IMR-90 (cell line): ENCODE data around the gene MICALL2. TPM values are rescaled to one million over a fixed set of nuclear protein-coding genes. Genes with fewer than 3 reads are reported as not detected.

Experiments used
- ATAC-seq: fragments of 200-7000 bp; cut with Tn5 transposase; 2 replicates; pipeline ENCODE4 v1.9.1; 2020; ENCODE audit warnings: low read depth, mild to moderate bottlenecking, moderate library complexity
- BruUV-seq: library from RNA; stranded (reverse); fragments of 400-500 nt; replicated peaks from 2 replicates; lab custom pipeline; 2021; lab: Mats Ljungman, UMichigan
- CTCF ChIA-PET: fragments of 300-600 bp; formaldehyde crosslinking; extraction: SDS; loops from one replicate; lab custom pipeline; 2021; ENCODE audit warnings: antibody characterized with exemption; lab: Yijun Ruan, JAX
- POLR2A ChIA-PET: fragments of 300-600 bp; sonication (Branson Sonifier 250); formaldehyde crosslinking; loops from one replicate; lab custom pipeline; 2022; ENCODE audit warnings: antibody characterized with exemption; ENCODE audit not compliant: unreplicated experiment; lab: Charles Lee
- DNase-seq: peaks from one replicate; pipeline ENCODE4 v3.0.0; 2013
- H2AFZ ChIP-seq: replicated peaks from 2 replicates; pipeline ENCODE3; 2013; ENCODE audit warnings: low read length, mild to moderate bottlenecking; ENCODE audit not compliant: poor library complexity
- H2AK5ac ChIP-seq: 2 replicates; pipeline ENCODE4 v1.6.1; 2013; ENCODE audit warnings: low read depth, low read length, inconsistent platforms
- H2AK9ac ChIP-seq: replicated peaks from 2 replicates; pipeline ENCODE3; 2013; ENCODE audit warnings: mild to moderate bottlenecking, low read depth, low read length, moderate library complexity; ENCODE audit not compliant: poor library complexity
- H2BK120ac ChIP-seq: 2 replicates; pipeline ENCODE4 v1.6.1; 2013; ENCODE audit warnings: low read depth, low read length, inconsistent platforms
- H2BK15ac ChIP-seq: 3 replicates; pipeline ENCODE4 v1.6.1; 2013; ENCODE audit warnings: low read depth, low read length, inconsistent platforms
- H2BK20ac ChIP-seq: 2 replicates; pipeline ENCODE4 v1.6.1; 2013; ENCODE audit warnings: low read depth, mild to moderate bottlenecking, inconsistent platforms, low read length, moderate library complexity
- H2BK5ac ChIP-seq: 2 replicates; pipeline ENCODE4 v1.6.1; 2013; ENCODE audit warnings: mild to moderate bottlenecking, low read depth, low read length, inconsistent platforms; ENCODE audit not compliant: poor library complexity, severe bottlenecking
- H3K14ac ChIP-seq: replicated peaks from 2 replicates; pipeline ENCODE4 v1.6.1; 2013; ENCODE audit warnings: low read depth, low read length, inconsistent platforms
- H3K18ac ChIP-seq: 2 replicates; pipeline ENCODE4 v1.6.1; 2013; ENCODE audit warnings: low read depth, low read length, control low read depth
- H3K23ac ChIP-seq: 2 replicates; pipeline ENCODE4 v1.6.1; 2013; ENCODE audit warnings: low read depth, low read length, inconsistent platforms
- H3K27ac ChIP-seq: 2 replicates; pipeline ENCODE4 v1.5.1; 2013; ENCODE audit warnings: mild to moderate bottlenecking, control low read depth, low read length; ENCODE audit not compliant: insufficient read depth
- H3K27me3 ChIP-seq: 2 replicates; pipeline ENCODE4 v1.6.1; 2013; ENCODE audit warnings: low read length; ENCODE audit not compliant: control insufficient read depth, insufficient read depth
- H3K36me3 ChIP-seq: 2 replicates; pipeline ENCODE4 v1.6.1; 2013; ENCODE audit warnings: low read length, mixed read lengths; ENCODE audit not compliant: control insufficient read depth, insufficient read depth
- H3K4ac ChIP-seq: 2 replicates; pipeline ENCODE4 v1.6.1; 2013; ENCODE audit warnings: low read depth, low read length, inconsistent platforms
- H3K4me1 ChIP-seq: 2 replicates; pipeline ENCODE4 v1.6.1; 2013; ENCODE audit warnings: low read length, mixed read lengths; ENCODE audit not compliant: control insufficient read depth, insufficient read depth
- H3K4me2 ChIP-seq: 2 replicates; pipeline ENCODE4 v1.6.1; 2013; ENCODE audit warnings: low read depth, mild to moderate bottlenecking, control low read depth, low read length, moderate library complexity
- H3K4me3 ChIP-seq: 2 replicates; pipeline ENCODE4 v1.5.1; 2013; ENCODE audit warnings: low read depth, mild to moderate bottlenecking, control low read depth, low read length, moderate library complexity; ENCODE audit not compliant: insufficient read depth
- H3K56ac ChIP-seq: 2 replicates; pipeline ENCODE4 v1.6.1; 2013; ENCODE audit warnings: low read length, inconsistent platforms; ENCODE audit not compliant: insufficient read depth; ENCODE audit errors: extremely low read depth
- H3K79me1 ChIP-seq, 2 experiments: 2 replicates each; pipeline ENCODE4 v1.6.1; 2013; ENCODE audit warnings: low read length in 2 of 2, inconsistent platforms in 1 of 2, low read depth in 1 of 2
- H3K9ac ChIP-seq: 2 replicates; pipeline ENCODE4 v1.6.1; 2013; ENCODE audit warnings: low read depth, low read length, control low read depth
- H3K9me1 ChIP-seq: 2 replicates; pipeline ENCODE4 v1.6.1; 2013; ENCODE audit warnings: low read length, inconsistent platforms; ENCODE audit not compliant: insufficient read depth
- H3K9me3 ChIP-seq: 2 replicates; pipeline ENCODE4 v1.6.1; 2013; ENCODE audit warnings: low read length; ENCODE audit not compliant: control insufficient read depth, insufficient read depth
- H4K20me1 ChIP-seq: 2 replicates; pipeline ENCODE4 v1.6.1; 2013; ENCODE audit warnings: low read length, inconsistent platforms; ENCODE audit not compliant: insufficient read depth
- H4K5ac ChIP-seq: 2 replicates; pipeline ENCODE4 v1.6.1; 2013; ENCODE audit warnings: mild to moderate bottlenecking, low read depth, low read length, control low read depth
- H4K8ac ChIP-seq, 2 experiments: 2 replicates each; pipeline ENCODE4 v1.6.1; 2013; ENCODE audit warnings: low read depth in 2 of 2, low read length in 2 of 2, control low read depth in 1 of 2, inconsistent platforms in 1 of 2
- H4K91ac ChIP-seq: 2 replicates; pipeline ENCODE4 v1.6.1; 2013; ENCODE audit warnings: low read depth, low read length, inconsistent platforms; ENCODE audit not compliant: insufficient read depth
- BHLHE40 ChIP-seq: fragments of 150-350 bp; IDR thresholded peaks from 2 replicates; pipeline ENCODE4 v1.6.1; 2016; ENCODE audit warnings: mild to moderate bottlenecking, low read depth, low read length
- CHD1 ChIP-seq: IDR thresholded peaks from 2 replicates; pipeline ENCODE4 v1.6.1; 2012; ENCODE audit warnings: low read depth, low read length, improper control_type of control experiment
- CTCF ChIP-seq: conservative IDR thresholded peaks from 2 replicates; pipeline ENCODE4 v1.5.1; 2012; ENCODE audit warnings: mild to moderate bottlenecking, low read depth, low read length, improper control_type of control experiment
- MAFK ChIP-seq: IDR thresholded peaks from 2 replicates; pipeline ENCODE4 v1.6.1; 2012; ENCODE audit warnings: low read depth, low read length, improper control_type of control experiment
- MAZ ChIP-seq: IDR thresholded peaks from 2 replicates; pipeline ENCODE4 v1.6.1; 2012; ENCODE audit warnings: low read depth, mild to moderate bottlenecking, low read length, improper control_type of control experiment, moderate library complexity, borderline replicate concordance
- RFX5 ChIP-seq: IDR thresholded peaks from 2 replicates; pipeline ENCODE4 v1.8.0; 2012; ENCODE audit warnings: low read depth, mild to moderate bottlenecking, low read length, moderate library complexity
- SMC3 ChIP-seq: fragments of 150-350 bp; IDR thresholded peaks from 2 replicates; pipeline ENCODE4 v1.6.1; 2016; ENCODE audit warnings: low read depth, mild to moderate bottlenecking, antibody characterized with exemption, low read length, moderate library complexity
- WGBS, 2 experiments: methylation state at CpG; one replicate each; pipeline versions ENCODE4 v1.1.5 to v1.1.7; 2013; ENCODE audit warnings: missing lambda C conversion rate in 2 of 2; ENCODE audit not compliant: insufficient read length in 1 of 2; ENCODE audit errors: extremely low coverage in 2 of 2; 5-methylcytosine and 5-hydroxymethylcytosine counted together
- dilution Hi-C: fragments of 300-500 bp; cut with HindIII; formaldehyde crosslinking; loops from one replicate; pipeline ENCODE4 v1.14.3; 2018; ENCODE audit warnings: low sequenced_read_pairs; ENCODE audit not compliant: unreplicated experiment
- in situ Hi-C: fragments of 300-500 bp; cut with MboI; formaldehyde crosslinking; loops from 3 replicates; pipeline ENCODE4 v1.14.3; 2019; ENCODE audit warnings: low sequenced_read_pairs, inconsistent platforms, mixed read lengths
- intact Hi-C: fragments of 100-400 bp; cut with micrococcal nuclease; formaldehyde crosslinking; loops from 2 replicates; pipeline ENCODE4 v1.10.0; 2022
- polyA plus RNA-seq, 3 experiments: library from polyadenylated mRNA; depleted of rRNA; stranded (reverse); fragments of >200 nt; gene quantifications; 2 replicates each; pipeline ENCODE4 v1.2.3, GENCODE V29; 2012; ENCODE audit warnings: low replicate concordance in 1 of 3
- total RNA-seq: library from RNA; depleted of rRNA; stranded (reverse); fragments of >200 nt; gene quantifications from 2 replicates; pipeline ENCODE4 v1.2.3, GENCODE V29; 2012
- TF ChIP-seq, protein P1 (sequence below): fragments of 150-350 bp; IDR thresholded peaks from 2 replicates; pipeline ENCODE4 v1.6.1; 2017; ENCODE audit warnings: mild to moderate bottlenecking, antibody characterized with exemption, low read length, low read depth

Gene MICALL2
- total and polyA plus RNA-seq, 2 of the 4 experiments (the other 2 are of a cell fraction) = 6.6 to 34.1 TPM

GRCh38 chr7:1426474-1426873 lies 32.8 kb downstream of the MICALL2 start:
- Histone ChIP-seq H2AK9ac (no peak overlapping the region), H3K4me1 (no peaks in the 10 kb centered on the region), H3K4me2 (no peak overlapping the region), H3K4ac (no peak overlapping the region), H3K9ac (no peak overlapping the region), H2BK20ac (no peak overlapping the region), H3K56ac (no peak overlapping the region), H2AK5ac (no peak overlapping the region), H2BK120ac (no peak overlapping the region), H4K20me1 (no peaks in the 10 kb centered on the region), H3K36me3 (no peaks in the 10 kb centered on the region), H3K23ac (no peak overlapping the region), H3K27me3 (peaks cover 25% of the 10 kb centered on the region), H2BK5ac (no peak overlapping the region), H3K14ac (no peak overlapping the region), H3K18ac (no peak overlapping the region), H4K8ac (no peak overlapping the region), H3K9me3 (peaks cover 2% of the 10 kb centered on the region; the same call in 1 of the 2 replicates), H4K5ac (no peak overlapping the region), H4K91ac (no peak overlapping the region), H2AFZ (no peak overlapping the region), H2BK15ac (no peak overlapping the region), H3K4me3 (no peak overlapping the region), H3K27ac (no peak overlapping the region), H3K9me1 (no peaks in the 10 kb centered on the region), H3K79me1 (no peaks in the 10 kb centered on the region)
- DNase-seq = no peak
- no TSS peak for BruUV-seq
- in situ Hi-C loops (no loop called here), intact Hi-C loops (no loop called here), dilution Hi-C loops (no loop called here)
- TF ChIP-seq, protein P1, sequence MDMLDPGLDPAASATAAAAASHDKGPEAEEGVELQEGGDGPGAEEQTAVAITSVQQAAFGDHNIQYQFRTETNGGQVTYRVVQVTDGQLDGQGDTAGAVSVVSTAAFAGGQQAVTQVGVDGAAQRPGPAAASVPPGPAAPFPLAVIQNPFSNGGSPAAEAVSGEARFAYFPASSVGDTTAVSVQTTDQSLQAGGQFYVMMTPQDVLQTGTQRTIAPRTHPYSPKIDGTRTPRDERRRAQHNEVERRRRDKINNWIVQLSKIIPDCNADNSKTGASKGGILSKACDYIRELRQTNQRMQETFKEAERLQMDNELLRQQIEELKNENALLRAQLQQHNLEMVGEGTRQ = no peak
- TF ChIP-seq MAFK (no peak), RFX5 (no peak), MAZ (no peak), BHLHE40 (no peak), CHD1 (no peak), SMC3 (no peak), CTCF (no peak)
- ATAC-seq = no peak
- CTCF ChIA-PET = no interaction called here
- POLR2A ChIA-PET = no interaction called here
- 92% methylated on average over 5 of the region's 15 CpGs; no CpG with 5 or more reads in 1 of the 2 experiments for WGBS, 2 experiments
